GM04503 (cell line): ENCODE results near the gene KYAT1.
"Not testable (repeated sequence)": the region's sequence is repeated elsewhere in the genome, so short reads cannot be mapped to it uniquely, and the experiment has no call there.

Experiments
- DNase-seq: peaks from one replicate; pipeline ENCODE4 v3.0.0-alpha.2; 2012; ENCODE audit warnings: low read depth

KYAT1 gene

GRCh38 chr9:128885376-128885775, 3.6 kb upstream of the KYAT1 start:
- DNase-seq = no peak

- no peak for DNase-seq
Observed at GRCh38 chr9:128884164-128884563, 2.4 kb upstream of the KYAT1 start.

DNA sequence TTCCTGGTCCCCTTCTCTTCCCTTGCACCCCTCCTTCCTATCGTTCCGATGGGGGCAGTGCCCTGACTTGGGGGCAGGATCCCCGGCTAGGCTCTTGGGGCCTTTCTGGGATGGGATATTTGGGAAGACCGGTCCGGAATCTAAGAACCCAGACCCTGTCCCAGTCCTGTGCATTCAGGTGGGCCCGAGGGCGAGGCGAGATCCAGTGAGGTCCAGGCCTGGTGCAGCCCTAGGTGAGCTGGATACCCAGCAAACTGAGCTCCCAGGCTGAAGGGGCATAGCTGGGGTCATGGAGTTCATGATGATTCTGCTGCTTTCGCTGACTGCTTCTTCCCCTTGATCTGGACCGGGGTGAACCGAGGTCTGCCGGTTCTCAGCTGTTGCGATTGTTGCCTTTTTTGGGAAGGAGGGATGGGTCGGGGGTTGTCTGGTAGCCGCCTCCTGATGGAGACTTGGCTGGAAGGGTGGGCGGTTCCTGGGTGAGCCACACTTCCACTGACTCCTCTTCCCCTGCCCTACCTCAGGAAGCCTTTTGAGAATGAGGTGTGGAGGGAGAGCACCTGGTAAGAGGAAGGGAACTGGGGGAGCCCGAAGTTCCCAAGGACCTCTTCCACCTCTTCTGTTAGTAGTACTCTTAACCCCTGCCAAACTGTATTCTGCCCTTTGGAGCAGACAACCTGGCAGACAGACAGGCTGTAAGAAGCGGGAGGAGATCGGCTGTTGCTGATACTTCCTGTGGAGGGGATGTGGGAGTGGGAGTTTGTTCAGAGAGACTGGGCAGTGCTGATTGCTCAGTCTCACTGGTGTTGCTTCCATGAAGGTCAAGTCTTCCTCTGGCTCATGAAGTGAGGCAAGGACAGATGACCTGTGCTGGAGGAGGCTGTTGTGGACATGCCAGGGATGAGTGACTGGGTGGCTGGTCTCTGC, 1.2 kb upstream of the KYAT1 start:
- DNase-seq = no peak

GRCh38 chr9:128877852-128878251, 3.9 kb downstream of the KYAT1 start:
- no peak for DNase-seq

- DNase-seq = not testable (repeated sequence)
Observed at GRCh38 chr9:128870941-128871265, 10.8 kb downstream of the KYAT1 start.

- DNase-seq = no peak
Observed at GRCh38 chr9:128870128-128870940, 11.4 kb downstream of the KYAT1 start.

GRCh38 chr9:128863647-128864046, 18.1 kb downstream of the KYAT1 start:
- no peak for DNase-seq

DNA sequence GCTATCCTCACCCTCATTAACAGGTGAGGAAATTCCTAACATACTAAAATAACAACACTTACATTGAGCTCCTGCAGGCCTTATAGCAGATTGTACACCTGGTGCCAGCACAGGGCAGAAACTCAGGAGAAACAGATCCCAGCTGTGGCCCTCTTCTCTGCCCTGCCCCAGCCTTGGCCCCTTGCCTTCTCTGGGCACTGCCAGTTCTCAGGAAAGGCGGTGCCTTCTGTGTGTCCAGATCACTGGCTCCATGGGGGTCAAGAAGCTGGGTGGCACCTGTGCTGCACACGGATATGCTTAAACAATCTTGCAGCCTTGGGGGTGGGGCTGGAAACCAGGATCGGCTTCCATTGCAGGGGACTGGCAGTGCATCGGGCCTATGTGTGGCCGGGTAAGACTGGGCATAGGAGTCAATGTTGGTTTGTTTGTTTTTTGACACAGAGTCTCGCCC, 19.3 kb downstream of the KYAT1 start:
- no peak for DNase-seq

DNA sequence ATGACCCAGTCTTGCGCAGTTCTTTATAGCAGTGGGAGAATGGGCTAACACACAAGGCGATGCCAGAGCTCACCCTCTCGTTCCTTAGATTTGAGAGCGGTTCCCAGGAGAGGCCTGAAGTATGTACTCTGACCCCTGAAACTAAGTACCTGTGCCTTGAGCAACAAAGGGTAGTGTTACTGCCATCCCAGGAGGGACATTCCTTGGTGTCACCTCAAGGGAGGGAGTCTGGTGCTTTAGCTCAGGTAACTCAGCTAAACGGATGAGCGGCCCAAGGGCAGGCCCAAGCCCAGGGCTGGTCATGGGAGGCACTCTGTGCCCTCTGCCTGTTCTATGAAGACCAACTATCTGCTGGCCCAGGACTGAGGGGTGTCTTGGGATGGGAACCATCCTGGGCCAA, 20.2 kb downstream of the KYAT1 start:
- no peak for DNase-seq

- DNase-seq = no peak
Observed at GRCh38 chr9:128860937-128861336, 20.8 kb downstream of the KYAT1 start.

GRCh38 chr9:128858476-128858875, 23.3 kb downstream of the KYAT1 start:
- DNase-seq = not testable (repeated sequence)

- DNase-seq = not testable (repeated sequence)
Observed at GRCh38 chr9:128854454-128854853, 27.3 kb downstream of the KYAT1 start.

- DNase-seq = not testable (repeated sequence)
Observed at GRCh38 chr9:128852646-128853045, 29.1 kb downstream of the KYAT1 start.

DNA sequence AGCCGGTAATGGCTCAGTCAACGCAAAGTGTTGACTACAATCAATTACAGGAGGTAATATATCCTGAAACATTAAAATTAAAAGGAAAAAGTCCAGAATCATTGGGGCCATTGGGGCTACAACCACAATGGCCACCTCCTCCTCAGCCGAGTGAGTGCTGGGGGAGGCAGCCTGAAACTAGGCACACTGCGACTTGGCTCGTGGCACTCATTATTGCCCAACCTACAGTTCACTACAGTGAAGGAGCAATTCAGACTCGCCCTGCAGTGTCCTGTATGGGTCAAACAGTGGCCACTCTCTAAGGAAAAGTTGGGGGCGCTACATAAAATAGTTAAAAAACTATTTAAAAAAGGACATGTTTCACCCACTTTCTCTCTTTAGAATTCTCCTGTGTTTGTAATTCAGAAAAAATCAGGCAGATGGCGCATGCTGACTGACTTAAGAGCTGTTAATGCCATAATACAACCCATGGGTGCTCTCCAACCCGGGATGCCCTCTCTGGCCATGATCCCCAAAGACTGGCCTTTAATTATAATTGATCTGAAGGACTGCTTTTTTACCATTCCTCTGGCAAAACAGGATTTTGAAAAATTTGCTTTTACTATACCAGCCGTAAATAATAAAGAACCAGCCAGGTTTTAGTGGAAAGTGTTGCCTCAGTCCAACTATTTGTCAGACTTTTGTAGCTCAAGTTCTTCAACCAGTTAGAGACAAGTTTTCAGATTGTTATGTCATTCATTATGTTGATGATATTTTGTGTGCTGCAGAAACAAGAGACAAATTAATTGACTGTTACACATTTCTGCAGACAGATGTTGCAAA, 29.8 kb downstream of the KYAT1 start:
- not testable (repeated sequence) for DNase-seq

GRCh38 chr9:128851024-128851423, 30.7 kb downstream of the KYAT1 start:
- not testable (repeated sequence) for DNase-seq

DNA sequence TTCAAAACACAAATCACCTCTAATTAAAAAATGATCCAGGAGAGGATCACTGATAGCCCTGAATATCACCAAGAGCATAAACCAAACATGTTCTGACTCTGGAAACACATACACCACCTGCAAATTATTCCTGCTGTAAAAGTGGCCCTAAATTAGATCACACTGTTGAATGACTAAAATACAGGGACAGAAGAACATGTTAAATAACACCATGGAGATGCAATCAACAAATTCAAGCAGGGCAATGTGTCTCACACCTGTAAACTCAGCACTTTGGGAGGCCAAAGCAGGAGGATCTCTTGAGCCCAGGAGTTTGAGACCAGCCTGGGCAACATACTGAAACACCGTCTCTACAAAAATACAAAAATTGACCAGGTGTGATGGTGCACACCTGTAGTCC, 33.9 kb downstream of the KYAT1 start:
- no peak for DNase-seq

DNA sequence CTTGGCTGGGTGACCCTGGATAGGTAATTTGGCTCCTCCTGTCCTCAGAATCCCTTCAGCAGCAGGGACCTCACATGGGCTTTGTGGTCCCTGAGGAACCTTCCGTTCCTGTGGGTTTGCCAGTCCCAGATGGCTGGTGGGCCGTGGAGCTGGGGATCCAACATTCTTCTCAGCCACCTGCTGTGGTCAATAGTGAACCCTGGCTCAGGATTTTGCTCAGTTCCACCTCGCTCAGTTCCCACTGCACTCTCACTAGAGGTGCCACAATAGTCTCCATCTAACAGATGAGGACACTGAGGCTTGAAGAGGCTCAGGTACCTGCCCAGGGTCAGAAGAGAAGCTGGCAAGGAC, 35.1 kb downstream of the KYAT1 start:
- DNase-seq = no peak

- no peak for DNase-seq
Observed at GRCh38 chr9:128845186-128845931, 36.4 kb downstream of the KYAT1 start.

GRCh38 chr9:128843171-128843570, 38.6 kb downstream of the KYAT1 start:
- not testable (repeated sequence) for DNase-seq

- DNase-seq = no peak
Observed at GRCh38 chr9:128841694-128842492, 39.9 kb downstream of the KYAT1 start.

DNA sequence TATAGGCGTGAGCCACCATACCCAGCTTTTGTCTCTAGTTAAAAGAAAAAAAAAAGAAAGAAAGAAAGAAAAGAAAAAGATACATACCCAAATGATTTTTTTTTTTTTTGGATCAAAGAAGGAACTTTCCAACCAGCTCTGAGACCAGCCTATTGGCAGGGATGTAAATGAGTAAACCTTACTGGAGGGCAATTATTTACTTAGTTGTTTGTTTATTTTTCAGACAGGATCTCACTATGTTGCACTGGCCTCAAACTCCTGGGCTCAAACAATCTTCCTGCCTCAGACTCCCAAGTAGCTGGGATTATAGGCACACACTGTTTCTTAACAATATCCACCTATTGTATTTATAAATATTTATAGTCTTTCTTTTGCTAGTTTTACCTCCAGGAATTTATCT, 41.2 kb downstream of the KYAT1 start:
- DNase-seq = no peak
